Heart left ventricle (tissue), 13 donors: ENCODE measurements around the gene NT5C2.

ENCODE experiments used
- POLR2A ChIP-seq, 2 donors: fragments of 450-650 bp; IDR thresholded peaks; one replicate each; pipeline ENCODE4 v1.6.1; 2017; ENCODE audit warnings: antibody characterized with exemption in 2 of 2, mild to moderate bottlenecking in 2 of 2, moderate library complexity in 2 of 2
- TF ChIP-seq, protein P1 (sequence below), 12 donors: fragments of 200-600 bp; sonication (generic) in 4 of 12; IDR thresholded peaks; one replicate each; pipeline versions ENCODE4 v1.5.0 to v1.8.0; 2018 to 2022; ENCODE audit warnings: antibody characterized with exemption in 12 of 12, mild to moderate bottlenecking in 5 of 12
- donor health status: ischemic (EF 13 %, LVEDD 7.1; RV severe dilation, severe dysfunction).
- donor health status: DM: no; HTN: yes; CAD: no.
- donor health status: DM: no; HTN: no; CAD: no.
- donor health status: ischemic (EF 25% LVEDD 6.9; RV normal size, moderate dysfunction).
- donor health status: ischemic (EF 25% LVEDD 5.7; RV mildly dilated, moderate dysfunction).
- donor health status: ischemic (EF 35%, LVEDD 5.7; RV mildly dilated, moderate dysfunction).
- donor health status: nonischemic (EF 11% LVEDD 7.7; RV severe dilation, severe dysfunction).
- donor health status: DM: yes; HTN: yes; CAD: no.
- donor health status: PGD.
- donor health status: ischemic (EF 29% LVEDD 5.4; RV normal size, mild dysfunction).
- donor health status: nonischemic (EF 23%, LVEDD 6.1; RV moderate dilation, normal function).

- TF ChIP-seq, protein P1, sequence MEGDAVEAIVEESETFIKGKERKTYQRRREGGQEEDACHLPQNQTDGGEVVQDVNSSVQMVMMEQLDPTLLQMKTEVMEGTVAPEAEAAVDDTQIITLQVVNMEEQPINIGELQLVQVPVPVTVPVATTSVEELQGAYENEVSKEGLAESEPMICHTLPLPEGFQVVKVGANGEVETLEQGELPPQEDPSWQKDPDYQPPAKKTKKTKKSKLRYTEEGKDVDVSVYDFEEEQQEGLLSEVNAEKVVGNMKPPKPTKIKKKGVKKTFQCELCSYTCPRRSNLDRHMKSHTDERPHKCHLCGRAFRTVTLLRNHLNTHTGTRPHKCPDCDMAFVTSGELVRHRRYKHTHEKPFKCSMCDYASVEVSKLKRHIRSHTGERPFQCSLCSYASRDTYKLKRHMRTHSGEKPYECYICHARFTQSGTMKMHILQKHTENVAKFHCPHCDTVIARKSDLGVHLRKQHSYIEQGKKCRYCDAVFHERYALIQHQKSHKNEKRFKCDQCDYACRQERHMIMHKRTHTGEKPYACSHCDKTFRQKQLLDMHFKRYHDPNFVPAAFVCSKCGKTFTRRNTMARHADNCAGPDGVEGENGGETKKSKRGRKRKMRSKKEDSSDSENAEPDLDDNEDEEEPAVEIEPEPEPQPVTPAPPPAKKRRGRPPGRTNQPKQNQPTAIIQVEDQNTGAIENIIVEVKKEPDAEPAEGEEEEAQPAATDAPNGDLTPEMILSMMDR (IDR thresholded peaks at IDR 0.05), result no peak
- no peak for TF ChIP-seq POLR2A (IDR thresholded peaks at IDR 0.05)
Observed at GRCh38 chr10:103215601-103216000, 22.5 kb upstream of the NT5C2 start.
